Mesenchymal stem cell (in vitro differentiated cells and primary cell): ENCODE results near the gene DEPDC4.

Source experiments
- DNase-seq: peaks from one replicate; pipeline ENCODE4 v3.0.0-alpha.2; 2013
- H2AFZ ChIP-seq: one replicate; pipeline ENCODE4 v1.6.1; 2013; ENCODE audit warnings: low read depth, mild to moderate bottlenecking, control low read depth, inconsistent platforms, low read length, moderate library complexity
- H2AK5ac ChIP-seq: 2 replicates; pipeline ENCODE4 v1.6.1; 2013; ENCODE audit warnings: low read length, moderate library complexity, mild to moderate bottlenecking, inconsistent platforms; ENCODE audit not compliant: severe bottlenecking
- H2BK120ac ChIP-seq: one replicate; pipeline ENCODE4 v1.6.1; 2013; ENCODE audit warnings: low read depth, mild to moderate bottlenecking, inconsistent platforms, low read length, moderate library complexity
- H2BK12ac ChIP-seq, 2 experiments: one replicate each; pipeline ENCODE4 v1.6.1; 2013; ENCODE audit warnings: inconsistent platforms in 2 of 2, low read length in 2 of 2, mild to moderate bottlenecking in 2 of 2, moderate library complexity in 2 of 2, control low read depth in 1 of 2
- H2BK15ac ChIP-seq: one replicate; pipeline ENCODE4 v1.6.1; 2013; ENCODE audit warnings: mild to moderate bottlenecking, low read depth, inconsistent platforms; ENCODE audit not compliant: poor library complexity, severe bottlenecking
- H2BK5ac ChIP-seq: 2 replicates; pipeline ENCODE4 v1.6.1; 2013; ENCODE audit warnings: low read depth, mild to moderate bottlenecking, low read length, control low read depth, inconsistent platforms; ENCODE audit not compliant: poor library complexity, severe bottlenecking
- H3K14ac ChIP-seq, 2 experiments: one replicate each; pipeline ENCODE4 v1.6.1; 2013; ENCODE audit warnings: inconsistent platforms in 2 of 2, low read length in 2 of 2, control low read depth in 1 of 2, mild to moderate bottlenecking in 1 of 2, moderate library complexity in 1 of 2
- H3K18ac ChIP-seq, 2 experiments: one replicate each; pipeline ENCODE4 v1.6.1; 2013; ENCODE audit warnings: inconsistent platforms in 2 of 2, low read length in 2 of 2, control low read depth in 1 of 2, low read depth in 1 of 2, mild to moderate bottlenecking in 1 of 2
- H3K23ac ChIP-seq, 2 experiments: one replicate each; pipeline ENCODE4 v1.6.1; 2013; ENCODE audit warnings: inconsistent platforms in 2 of 2, low read length in 2 of 2, mild to moderate bottlenecking in 2 of 2, moderate library complexity in 2 of 2, control low read depth in 1 of 2
- H3K27ac ChIP-seq: 2 replicates; pipeline ENCODE4 v1.5.1; 2013; ENCODE audit warnings: mild to moderate bottlenecking, moderate library complexity, low read length, control low read depth, inconsistent platforms; ENCODE audit not compliant: poor library complexity, severe bottlenecking
- H3K27me3 ChIP-seq, 2 experiments: 2 replicates each; pipeline versions ENCODE4 v1.6.1 to v1.7.0; 2013; ENCODE audit warnings: low read length in 2 of 2, mild to moderate bottlenecking in 2 of 2, moderate library complexity in 2 of 2, control low read depth in 1 of 2, inconsistent platforms in 1 of 2; ENCODE audit not compliant: control insufficient read depth in 1 of 2, insufficient read depth in 1 of 2
- H3K36me3 ChIP-seq, 2 experiments: 2 replicates each; pipeline versions ENCODE4 v1.6.1 to v1.7.0; 2013; ENCODE audit warnings: low read length in 2 of 2, control low read depth in 1 of 2, inconsistent platforms in 1 of 2, low read depth in 1 of 2, mild to moderate bottlenecking in 1 of 2; ENCODE audit not compliant: insufficient read depth in 2 of 2, control insufficient read depth in 1 of 2
- H3K4ac ChIP-seq, 2 experiments: one replicate each; pipeline ENCODE4 v1.6.1; 2013; ENCODE audit warnings: inconsistent platforms in 2 of 2, low read length in 2 of 2, mild to moderate bottlenecking in 2 of 2, moderate library complexity in 2 of 2, control low read depth in 1 of 2, low read depth in 1 of 2
- H3K4me1 ChIP-seq: 2 replicates; pipeline ENCODE4 v1.6.1; 2013; ENCODE audit warnings: low read depth, low read length, control low read depth; ENCODE audit not compliant: control insufficient read depth, insufficient read depth
- H3K4me2 ChIP-seq: 2 replicates; pipeline ENCODE4 v1.6.1; 2013; ENCODE audit warnings: low read length, mild to moderate bottlenecking, inconsistent platforms; ENCODE audit not compliant: poor library complexity, severe bottlenecking
- H3K4me3 ChIP-seq, 2 experiments: 2 replicates each; pipeline versions ENCODE4 v1.5.1 to v1.7.0; 2013; ENCODE audit warnings: low read length in 2 of 2, mild to moderate bottlenecking in 2 of 2, control low read depth in 1 of 2, low read depth in 1 of 2; ENCODE audit not compliant: insufficient read depth in 1 of 2
- H3K79me1 ChIP-seq: replicated peaks from 2 replicates; pipeline ENCODE4 v1.6.1; 2013; ENCODE audit warnings: mild to moderate bottlenecking, control low read depth, low read length, inconsistent platforms; ENCODE audit not compliant: poor library complexity, severe bottlenecking
- H3K9ac ChIP-seq: 2 replicates; pipeline ENCODE4 v1.7.0; 2013; ENCODE audit warnings: mild to moderate bottlenecking, low read length, moderate library complexity
- H3K9me3 ChIP-seq: 2 replicates; pipeline ENCODE4 v1.7.0; 2013; ENCODE audit warnings: mild to moderate bottlenecking, low read length; ENCODE audit not compliant: control insufficient read depth
- H4K8ac ChIP-seq: one replicate; pipeline ENCODE4 v1.6.1; 2013; ENCODE audit warnings: inconsistent platforms, mild to moderate bottlenecking, low read length, moderate library complexity
- H4K91ac ChIP-seq: one replicate; pipeline ENCODE4 v1.6.1; 2013; ENCODE audit warnings: mild to moderate bottlenecking, low read length, inconsistent platforms
- WGBS: methylation state at CpG from one replicate; pipeline ENCODE4 v1.1.7; 2013; ENCODE audit warnings: mixed read lengths; 5-methylcytosine and 5-hydroxymethylcytosine counted together

Gene DEPDC4

GRCh38 chr12:100207311-100207710 lies 59.6 kb downstream of the DEPDC4 start:
- no peaks in the 10 kb centered on the region for H3K27me3 ChIP-seq
- H2BK12ac ChIP-seq = no peak overlapping the region
- H3K4me2 ChIP-seq = no peak overlapping the region
- H3K4ac ChIP-seq = no peak overlapping the region
- no peak overlapping the region for H2BK15ac ChIP-seq
- H3K14ac ChIP-seq = no peak overlapping the region
- H3K23ac ChIP-seq = no peak overlapping the region
- H4K8ac ChIP-seq = no peak overlapping the region
- no peak overlapping the region for H2AK5ac ChIP-seq
- H2BK5ac ChIP-seq = no peak overlapping the region
- H3K27ac ChIP-seq = no peak overlapping the region
- no peak overlapping the region for H3K4me3 ChIP-seq
- no peaks in the 10 kb centered on the region for H3K4me1 ChIP-seq
- peaks cover 18% of the 10 kb centered on the region for H3K79me1 ChIP-seq
- H3K36me3 ChIP-seq = peaks cover 19 to 64% of the 10 kb centered on the region in 2 experiments
- no peak overlapping the region for H2BK120ac ChIP-seq
- H3K18ac ChIP-seq = no peak overlapping the region
- no peak overlapping the region for H3K9ac ChIP-seq
- no peak for DNase-seq
- H4K91ac ChIP-seq = no peak overlapping the region
- no CpG with 5 or more reads among the region's 2 CpGs for WGBS
- H2AFZ ChIP-seq = no peak overlapping the region
- no peaks in the 10 kb centered on the region for H3K9me3 ChIP-seq

- Histone ChIP-seq H3K14ac (no peak overlapping the region), H2AFZ (no peak overlapping the region), H2BK15ac (no peak overlapping the region), H3K4me3 (peak overlapping the region in 1 of 2 experiments; percentile 85), H4K91ac (no peak overlapping the region), H3K4me1 (peaks cover 13% of the 10 kb centered on the region), H3K4me2 (peak overlapping the region; percentile 44), H2BK12ac (no peak overlapping the region), H3K27me3 (no peaks in the 10 kb centered on the region), H2BK5ac (no peak overlapping the region), H3K9ac (peak overlapping the region; percentile 91), H3K9me3 (no peaks in the 10 kb centered on the region), H2AK5ac (no peak overlapping the region), H3K36me3 (peaks cover 3 to 10% of the 10 kb centered on the region in 2 experiments), H4K8ac (peak overlapping the region; percentile 7), H3K18ac (no peak overlapping the region), H3K23ac (no peak overlapping the region), H3K27ac (no peak overlapping the region), H3K4ac (no peak overlapping the region), H2BK120ac (no peak overlapping the region), H3K79me1 (peaks cover 11% of the 10 kb centered on the region)
- WGBS = 93% methylated on average over 23 of the region's 24 CpGs
- no peak for DNase-seq
These were observed 65.1 kb downstream of the DEPDC4 start for GRCh38 chr12:100201604-100202423.

GRCh38 chr12:100200463-100201181 lies 66.3 kb downstream of the DEPDC4 start, which contains the start of gene ACTR6:
TSS of gene ACTR6 (plus strand) at chr12:100200815. CDS start at chr12:100200852, 37 bp downstream.
- H3K9me3 ChIP-seq = no peaks in the 10 kb centered on the region
- no peak within 1 kb of the TSS for H2BK5ac ChIP-seq
- peak within 1 kb of the TSS; percentile 96 for H3K4me2 ChIP-seq
- H3K36me3 ChIP-seq = peaks cover 0 to 2% of the 10 kb centered on the region in 2 experiments
- H3K9ac ChIP-seq = peak within 1 kb of the TSS; percentile 91
- H2AK5ac ChIP-seq = no peak within 1 kb of the TSS
- peak within 1 kb of the TSS; percentile 84 for H2AFZ ChIP-seq
- H3K23ac ChIP-seq = no peak within 1 kb of the TSS
- peaks cover 11% of the 10 kb centered on the region for H3K79me1 ChIP-seq
- no peak within 1 kb of the TSS for H3K14ac ChIP-seq
- H3K27me3 ChIP-seq = no peaks in the 10 kb centered on the region
- H3K18ac ChIP-seq = peak within 1 kb of the TSS in 1 of 2 experiments; percentile 54
- H3K4ac ChIP-seq = peak within 1 kb of the TSS in 1 of 2 experiments; percentile 4
- H2BK12ac ChIP-seq = no peak within 1 kb of the TSS
- H3K27ac ChIP-seq = peak within 1 kb of the TSS; percentile 83
- H2BK120ac ChIP-seq = no peak within 1 kb of the TSS
- no peak within 1 kb of the TSS for H2BK15ac ChIP-seq
- H4K8ac ChIP-seq = peak within 1 kb of the TSS; percentile 66
- peak; percentile 97 for DNase-seq
- no peak within 1 kb of the TSS for H4K91ac ChIP-seq
- H3K4me1 ChIP-seq = peaks cover 13% of the 10 kb centered on the region
- H3K4me3 ChIP-seq = peak within 1 kb of the TSS; percentile 75 to 85
- WGBS = under 1% methylated on average over 38 of the region's 38 CpGs
